MCF 10A (cell line): ENCODE data around the gene AIF1L. TPM values are rescaled to one million over a fixed set of nuclear protein-coding genes. Genes with fewer than 3 reads are reported as not detected.

Experiments used
- BruUV-seq: library from RNA; stranded (reverse); fragments of 400-500 nt; replicated peaks from 2 replicates; lab custom pipeline; 2021; lab: Mats Ljungman, UMichigan
- CTCF ChIA-PET: fragments of 300-600 bp; sonication (Branson Sonifier 250); formaldehyde crosslinking; extraction: SDS; loops from one replicate; lab custom pipeline; 2021; ENCODE audit warnings: antibody characterized with exemption, inconsistent platforms; lab: Yijun Ruan, JAX
- POLR2A ChIA-PET: fragments of 300-600, 350-650 bp; sonication (Branson Sonifier 250); formaldehyde crosslinking; extraction: SDS; loops from one replicate; lab custom pipeline; 2020; ENCODE audit warnings: antibody characterized with exemption, inconsistent platforms; lab: Yijun Ruan, JAX
- DNase-seq: peaks from one replicate; pipeline ENCODE4 v3.0.0-alpha.2; 2018; ENCODE audit not compliant: unreplicated experiment
- H3K27ac Mint-ChIP-seq: one replicate; pipeline ENCODE4 v1.8.0; 2022; ENCODE audit warnings: mild to moderate bottlenecking, low read depth, mixed read lengths; ENCODE audit not compliant: unreplicated experiment
- H3K27me3 Mint-ChIP-seq: one replicate; pipeline ENCODE4 v1.8.0; 2022; ENCODE audit warnings: mixed read lengths; ENCODE audit not compliant: insufficient read depth, unreplicated experiment
- H3K36me3 Mint-ChIP-seq: one replicate; pipeline ENCODE4 v1.8.0; 2022; ENCODE audit warnings: mild to moderate bottlenecking, moderate library complexity, mixed read lengths; ENCODE audit not compliant: insufficient read depth, unreplicated experiment
- H3K4me1 Mint-ChIP-seq: one replicate; pipeline ENCODE4 v1.8.0; 2022; ENCODE audit warnings: mixed read lengths; ENCODE audit not compliant: insufficient read depth, unreplicated experiment
- H3K4me3 Mint-ChIP-seq: one replicate; pipeline ENCODE4 v1.8.0; 2022; ENCODE audit warnings: mild to moderate bottlenecking, moderate library complexity, mixed read lengths; ENCODE audit not compliant: unreplicated experiment
- H3K9me3 Mint-ChIP-seq: one replicate; pipeline ENCODE4 v1.8.0; 2022; ENCODE audit warnings: mixed read lengths; ENCODE audit not compliant: unreplicated experiment
- intact Hi-C: fragments of 100-400 bp; cut with micrococcal nuclease; formaldehyde crosslinking; loops from 2 replicates; pipeline ENCODE4 v1.14.1; 2022
- total RNA-seq: library from RNA; stranded (reverse); gene quantifications from 2 replicates; pipeline ENCODE4 v1.2.3, GENCODE V29; 2022
- TF ChIP-seq, protein P1 (sequence below): fragments of 200-600 bp; IDR thresholded peaks from one replicate; pipeline ENCODE4 v1.8.0; 2022; ENCODE audit warnings: antibody characterized with exemption, mild to moderate bottlenecking; ENCODE audit not compliant: unreplicated experiment

Gene AIF1L
- total RNA-seq, 1 experiment from 2014 or later: 4.1 TPM

DNA sequence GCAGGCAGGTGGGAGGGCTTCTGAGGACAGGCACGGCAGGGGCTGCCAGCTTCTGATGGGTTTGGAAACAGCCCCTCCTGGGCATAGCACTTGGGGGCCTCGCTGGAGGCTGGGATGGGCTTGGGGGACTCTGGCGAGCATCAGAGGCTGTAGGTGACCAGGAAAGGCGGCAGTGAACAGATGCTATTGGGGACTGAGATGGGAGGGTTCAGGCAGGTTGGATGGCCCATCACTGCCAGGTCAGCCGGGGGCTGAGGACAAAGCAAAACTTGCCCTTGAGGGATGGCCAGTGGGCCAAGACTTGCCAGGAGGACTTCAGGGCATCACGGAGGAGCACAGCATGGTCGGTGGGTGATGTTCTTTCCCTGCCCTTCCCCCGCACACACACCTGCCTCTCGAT, 6.7 kb downstream of the AIF1L start:
- no peaks in the 10 kb centered on the region for H3K36me3 Mint-ChIP-seq
- H3K27me3 Mint-ChIP-seq: no peaks in the 10 kb centered on the region
- H3K4me1 Mint-ChIP-seq: no peaks in the 10 kb centered on the region
- BruUV-seq: no TSS peak
- no peak overlapping the region for H3K4me3 Mint-ChIP-seq
- H3K9me3 Mint-ChIP-seq: no peaks in the 10 kb centered on the region
- intact Hi-C loops: no loop called here
- DNase-seq: no peak
- no peak overlapping the region for H3K27ac Mint-ChIP-seq
- TF ChIP-seq, protein P1, sequence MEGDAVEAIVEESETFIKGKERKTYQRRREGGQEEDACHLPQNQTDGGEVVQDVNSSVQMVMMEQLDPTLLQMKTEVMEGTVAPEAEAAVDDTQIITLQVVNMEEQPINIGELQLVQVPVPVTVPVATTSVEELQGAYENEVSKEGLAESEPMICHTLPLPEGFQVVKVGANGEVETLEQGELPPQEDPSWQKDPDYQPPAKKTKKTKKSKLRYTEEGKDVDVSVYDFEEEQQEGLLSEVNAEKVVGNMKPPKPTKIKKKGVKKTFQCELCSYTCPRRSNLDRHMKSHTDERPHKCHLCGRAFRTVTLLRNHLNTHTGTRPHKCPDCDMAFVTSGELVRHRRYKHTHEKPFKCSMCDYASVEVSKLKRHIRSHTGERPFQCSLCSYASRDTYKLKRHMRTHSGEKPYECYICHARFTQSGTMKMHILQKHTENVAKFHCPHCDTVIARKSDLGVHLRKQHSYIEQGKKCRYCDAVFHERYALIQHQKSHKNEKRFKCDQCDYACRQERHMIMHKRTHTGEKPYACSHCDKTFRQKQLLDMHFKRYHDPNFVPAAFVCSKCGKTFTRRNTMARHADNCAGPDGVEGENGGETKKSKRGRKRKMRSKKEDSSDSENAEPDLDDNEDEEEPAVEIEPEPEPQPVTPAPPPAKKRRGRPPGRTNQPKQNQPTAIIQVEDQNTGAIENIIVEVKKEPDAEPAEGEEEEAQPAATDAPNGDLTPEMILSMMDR: no peak
- ChIA-PET POLR2A (no interaction called here), CTCF (interaction anchor here (0.6 kb wide), 1 partner anchor 247 kb away, joined by 3 read pairs; no protein-coding TSS in a partner anchor)

DNA sequence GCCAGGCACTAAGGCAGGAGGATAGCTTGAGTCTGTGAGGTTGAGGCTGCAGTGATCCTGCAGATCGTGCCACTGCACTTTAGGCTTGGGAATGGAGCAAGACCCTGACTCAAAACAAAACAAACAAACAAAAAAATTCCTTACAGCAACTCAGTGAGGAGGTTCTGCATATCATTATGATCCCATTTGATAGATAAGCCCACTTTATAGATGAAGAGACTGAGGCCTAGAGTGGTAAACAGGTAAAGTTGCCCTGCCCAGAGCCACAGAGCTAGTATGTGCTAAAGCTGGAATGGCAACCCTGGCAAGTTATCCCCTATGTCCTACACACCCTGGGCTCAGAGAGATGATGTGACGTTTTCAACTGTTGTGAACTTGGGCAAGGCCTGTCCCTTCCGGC, 7.2 kb downstream of the AIF1L start:
- H3K27ac Mint-ChIP-seq: no peak overlapping the region
- ChIA-PET CTCF (interaction anchor here (0.6 to 0.7 kb wide), 2 partner anchors 157 to 247 kb away, joined by 3 read pairs; no protein-coding TSS in a partner anchor), POLR2A (interaction anchor here (1.3 kb wide), 1 partner anchor 22 kb away, joined by 4 read pairs; the partner anchor contains the start of gene NUP214)
- H3K36me3 Mint-ChIP-seq: no peaks in the 10 kb centered on the region
- no peaks in the 10 kb centered on the region for H3K27me3 Mint-ChIP-seq
- no peaks in the 10 kb centered on the region for H3K4me1 Mint-ChIP-seq
- H3K4me3 Mint-ChIP-seq: no peak overlapping the region
- no TSS peak for BruUV-seq
- no peaks in the 10 kb centered on the region for H3K9me3 Mint-ChIP-seq
- no peak for DNase-seq
- TF ChIP-seq, protein P1: no peak
- intact Hi-C loops: no loop called here

DNA sequence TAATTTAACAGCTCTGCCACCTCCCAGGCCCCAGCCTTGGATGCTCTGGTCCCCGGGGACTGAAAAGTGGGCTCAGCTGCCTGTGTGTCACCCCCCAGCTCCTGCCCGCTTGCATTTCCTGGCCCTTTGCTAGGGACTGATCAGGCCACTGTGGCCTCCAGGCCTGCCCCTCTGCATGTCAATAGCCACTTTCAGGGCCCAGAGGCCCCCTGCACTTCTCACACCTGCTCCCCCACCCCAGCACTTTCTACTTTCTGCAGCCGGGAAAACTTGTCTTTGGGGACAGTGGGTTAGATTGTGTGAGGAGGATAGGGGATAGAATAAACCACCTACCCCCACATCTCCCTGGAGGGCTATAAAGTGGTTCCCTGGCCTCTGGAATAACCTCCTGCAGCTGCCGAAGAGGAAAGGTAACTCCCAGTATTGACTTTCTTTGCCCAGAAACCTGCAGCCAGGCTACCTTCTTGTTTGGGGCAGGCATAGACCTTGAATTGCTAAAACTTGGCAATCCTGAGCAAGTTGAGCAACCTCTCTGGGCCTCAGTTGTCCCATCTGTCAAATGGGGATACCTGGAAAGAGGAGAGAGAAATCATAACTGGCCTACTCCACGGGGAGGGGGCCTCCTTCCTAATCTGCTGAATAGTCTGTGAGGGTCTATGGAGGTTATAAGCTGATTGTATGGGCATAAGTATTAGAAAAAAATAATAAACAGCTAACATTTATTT, 7.8 kb downstream of the AIF1L start:
- TF ChIP-seq, protein P1: no peak
- Mint-ChIP-seq H3K27me3 (no peaks in the 10 kb centered on the region), H3K27ac (no peak overlapping the region), H3K4me1 (no peaks in the 10 kb centered on the region), H3K36me3 (no peaks in the 10 kb centered on the region), H3K9me3 (no peaks in the 10 kb centered on the region), H3K4me3 (no peak overlapping the region)
- POLR2A ChIA-PET: interaction anchor here (1.3 kb wide), 1 partner anchor 21 kb away, joined by 4 read pairs; the partner anchor contains the start of gene NUP214
- BruUV-seq: no TSS peak
- intact Hi-C loops: no loop called here
- CTCF ChIA-PET: interaction anchor here (0.7 kb wide), 1 partner anchor 158 kb away, joined by 3 read pairs; no protein-coding TSS in a partner anchor
- no peak for DNase-seq

DNA sequence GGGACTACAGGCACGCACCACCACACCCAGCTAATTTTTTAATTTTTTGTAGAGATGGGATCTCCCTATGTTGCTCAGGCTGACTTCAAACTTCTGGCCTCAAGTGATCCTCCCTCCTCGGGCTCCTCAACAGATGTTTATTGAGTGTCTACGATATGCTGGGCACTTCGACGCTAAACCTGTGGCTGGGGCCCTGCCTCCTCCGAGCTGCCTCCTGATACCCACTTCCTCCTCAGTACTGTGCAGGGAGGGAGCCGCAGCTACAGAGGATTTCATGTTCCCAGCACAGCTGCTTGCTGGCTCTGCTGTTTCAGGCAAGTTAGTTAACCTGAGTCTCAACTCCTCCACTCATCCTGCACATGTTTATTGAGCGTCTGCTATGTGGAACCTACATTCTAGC, 9.6 kb downstream of the AIF1L start:
- intact Hi-C loops: no loop called here
- ChIA-PET POLR2A (interaction anchor here (0.5 to 0.8 kb wide), 2 partner anchors 83 to 144 kb away, joined by 3 read pairs; no protein-coding TSS in a partner anchor), CTCF (interaction anchor here (0.6 kb wide), 1 partner anchor 21 kb away, joined by 3 read pairs; no protein-coding TSS in a partner anchor)
- no TSS peak for BruUV-seq
- H3K4me1 Mint-ChIP-seq: no peaks in the 10 kb centered on the region
- no peak for DNase-seq
- H3K27me3 Mint-ChIP-seq: no peaks in the 10 kb centered on the region
- H3K36me3 Mint-ChIP-seq: no peaks in the 10 kb centered on the region
- TF ChIP-seq, protein P1: no peak
- no peak overlapping the region for H3K4me3 Mint-ChIP-seq
- no peak overlapping the region for H3K27ac Mint-ChIP-seq
- H3K9me3 Mint-ChIP-seq: no peaks in the 10 kb centered on the region
